GM18505 (cell line): ENCODE measurements around the gene IFT74.

Experiments used
- ATAC-seq: cut with Tn5 transposase; IDR thresholded peaks from one replicate; pipeline ENCODE4 v1.9.1; 2021; ENCODE audit not compliant: unreplicated experiment
- POLR2A ChIP-seq: IDR thresholded peaks from 4 replicates; pipeline ENCODE4 v1.6.1; 2011; ENCODE audit warnings: borderline replicate concordance; ENCODE audit not compliant: insufficient read depth, insufficient read length; ENCODE audit errors: extremely low read depth

IFT74 gene

GRCh38 chr9:26955921-26956859, at the start of gene IFT74:
Gene IFT74, plus strand, starts transcription at chr9:26956412. Its CDS starts 5,556 bp downstream, at chr9:26961968.
- peak; percentile 99 for ATAC-seq
- TF ChIP-seq POLR2A: peak; percentile 67

- no peak for TF ChIP-seq POLR2A
- ATAC-seq: no peak
Observed at GRCh38 chr9:26913138-26913668, 43.0 kb upstream of the IFT74 start.

GRCh38 chr9:26919698-26920097, 36.5 kb upstream of the IFT74 start:
- ATAC-seq: no peak
- no peak for TF ChIP-seq POLR2A

GRCh38 chr9:26925609-26926008, 30.6 kb upstream of the IFT74 start:
- no peak for TF ChIP-seq POLR2A
- ATAC-seq: no peak

GRCh38 chr9:26928902-26929495, 27.2 kb upstream of the IFT74 start:
- TF ChIP-seq POLR2A: no peak
- ATAC-seq: no peak

GRCh38 chr9:26935847-26936246, 20.4 kb upstream of the IFT74 start:
- no peak for TF ChIP-seq POLR2A
- no peak for ATAC-seq

GRCh38 chr9:26937816-26938371, 18.3 kb upstream of the IFT74 start:
- no peak for TF ChIP-seq POLR2A
- no peak for ATAC-seq

- TF ChIP-seq POLR2A: no peak
- no peak for ATAC-seq
Observed at GRCh38 chr9:26939955-26940711, 16.1 kb upstream of the IFT74 start.

GRCh38 chr9:26940779-26941178, 15.4 kb upstream of the IFT74 start:
- ATAC-seq: no peak

GRCh38 chr9:26945591-26945990, 10.6 kb upstream of the IFT74 start:
- no peak for ATAC-seq
- no peak for TF ChIP-seq POLR2A

More at GRCh38 chr9:26940779-26941178, 15.4 kb upstream of the IFT74 start:
- no peak for TF ChIP-seq POLR2A

GRCh38 chr9:26946753-26947727, 9.2 kb upstream of the IFT74 start, which contains the start of gene PLAA:
Gene PLAA, minus strand, starts transcription at chr9:26947242. Its CDS starts 197 bp downstream, at chr9:26947045.
- peak; percentile 99 for ATAC-seq
- peak; percentile 79 for TF ChIP-seq POLR2A

GRCh38 chr9:26947736-26948135, 8.5 kb upstream of the IFT74 start:
- no peak for ATAC-seq
- TF ChIP-seq POLR2A: no peak
